ENCODE data around the gene RALGPS1.

DNA sequence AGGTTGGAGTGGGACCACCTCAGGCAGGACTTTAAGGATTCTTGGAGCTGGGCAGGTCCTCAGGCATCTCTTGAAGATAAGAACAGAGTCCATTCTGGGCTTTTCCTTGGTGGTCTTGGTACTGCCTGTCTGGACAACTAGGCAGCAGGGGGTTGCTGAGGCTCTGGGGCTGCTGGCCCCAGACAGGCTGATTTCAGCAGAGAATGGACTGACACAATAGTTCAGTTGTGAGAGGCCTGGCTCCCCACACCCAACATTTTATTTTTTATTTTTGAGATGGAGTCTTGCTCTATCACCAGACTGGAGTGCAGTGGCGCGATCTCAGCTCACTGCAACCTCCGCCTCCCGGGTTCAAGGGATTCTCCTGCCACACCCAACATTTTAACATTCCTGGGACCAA lies 203.2 kb downstream of the RALGPS1 start:
- TF ChIP-seq, protein P1, sequence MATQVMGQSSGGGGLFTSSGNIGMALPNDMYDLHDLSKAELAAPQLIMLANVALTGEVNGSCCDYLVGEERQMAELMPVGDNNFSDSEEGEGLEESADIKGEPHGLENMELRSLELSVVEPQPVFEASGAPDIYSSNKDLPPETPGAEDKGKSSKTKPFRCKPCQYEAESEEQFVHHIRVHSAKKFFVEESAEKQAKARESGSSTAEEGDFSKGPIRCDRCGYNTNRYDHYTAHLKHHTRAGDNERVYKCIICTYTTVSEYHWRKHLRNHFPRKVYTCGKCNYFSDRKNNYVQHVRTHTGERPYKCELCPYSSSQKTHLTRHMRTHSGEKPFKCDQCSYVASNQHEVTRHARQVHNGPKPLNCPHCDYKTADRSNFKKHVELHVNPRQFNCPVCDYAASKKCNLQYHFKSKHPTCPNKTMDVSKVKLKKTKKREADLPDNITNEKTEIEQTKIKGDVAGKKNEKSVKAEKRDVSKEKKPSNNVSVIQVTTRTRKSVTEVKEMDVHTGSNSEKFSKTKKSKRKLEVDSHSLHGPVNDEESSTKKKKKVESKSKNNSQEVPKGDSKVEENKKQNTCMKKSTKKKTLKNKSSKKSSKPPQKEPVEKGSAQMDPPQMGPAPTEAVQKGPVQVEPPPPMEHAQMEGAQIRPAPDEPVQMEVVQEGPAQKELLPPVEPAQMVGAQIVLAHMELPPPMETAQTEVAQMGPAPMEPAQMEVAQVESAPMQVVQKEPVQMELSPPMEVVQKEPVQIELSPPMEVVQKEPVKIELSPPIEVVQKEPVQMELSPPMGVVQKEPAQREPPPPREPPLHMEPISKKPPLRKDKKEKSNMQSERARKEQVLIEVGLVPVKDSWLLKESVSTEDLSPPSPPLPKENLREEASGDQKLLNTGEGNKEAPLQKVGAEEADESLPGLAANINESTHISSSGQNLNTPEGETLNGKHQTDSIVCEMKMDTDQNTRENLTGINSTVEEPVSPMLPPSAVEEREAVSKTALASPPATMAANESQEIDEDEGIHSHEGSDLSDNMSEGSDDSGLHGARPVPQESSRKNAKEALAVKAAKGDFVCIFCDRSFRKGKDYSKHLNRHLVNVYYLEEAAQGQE (tag by site-specific recombination; IDR thresholded peaks at IDR 0.05): no peak
- TF ChIP-seq REPIN1 (tag by site-specific recombination; IDR thresholded peaks at IDR 0.05; ENCODE audit: low read depth): no peak
- TF ChIP-seq, protein P2, sequence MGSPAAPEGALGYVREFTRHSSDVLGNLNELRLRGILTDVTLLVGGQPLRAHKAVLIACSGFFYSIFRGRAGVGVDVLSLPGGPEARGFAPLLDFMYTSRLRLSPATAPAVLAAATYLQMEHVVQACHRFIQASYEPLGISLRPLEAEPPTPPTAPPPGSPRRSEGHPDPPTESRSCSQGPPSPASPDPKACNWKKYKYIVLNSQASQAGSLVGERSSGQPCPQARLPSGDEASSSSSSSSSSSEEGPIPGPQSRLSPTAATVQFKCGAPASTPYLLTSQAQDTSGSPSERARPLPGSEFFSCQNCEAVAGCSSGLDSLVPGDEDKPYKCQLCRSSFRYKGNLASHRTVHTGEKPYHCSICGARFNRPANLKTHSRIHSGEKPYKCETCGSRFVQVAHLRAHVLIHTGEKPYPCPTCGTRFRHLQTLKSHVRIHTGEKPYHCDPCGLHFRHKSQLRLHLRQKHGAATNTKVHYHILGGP (tag by site-specific recombination; IDR thresholded peaks at IDR 0.05): no peak
- no peak for TF ChIP-seq KLF16 (tag by site-specific recombination; IDR thresholded peaks at IDR 0.05)
- no peak for TF ChIP-seq ZNF121 (tag by site-specific recombination; IDR thresholded peaks at IDR 0.05)
- no peak for TF ChIP-seq KLF7 (tag by site-specific recombination; IDR thresholded peaks at IDR 0.05; ENCODE audit: borderline replicate concordance)
- TF ChIP-seq ZNF2 (tag by site-specific recombination; IDR thresholded peaks at IDR 0.05): no peak
- no peak for TF ChIP-seq SP2 (tag by site-specific recombination; IDR thresholded peaks at IDR 0.05)
- no peak for TF ChIP-seq HOXA7 (CRISPR knock-in tag; IDR thresholded peaks at IDR 0.05; ENCODE audit: borderline replicate concordance)
- TF ChIP-seq ZNF560 (tag by site-specific recombination; IDR thresholded peaks at IDR 0.05; ENCODE audit: borderline replicate concordance): no peak
- TF ChIP-seq, protein P3, sequence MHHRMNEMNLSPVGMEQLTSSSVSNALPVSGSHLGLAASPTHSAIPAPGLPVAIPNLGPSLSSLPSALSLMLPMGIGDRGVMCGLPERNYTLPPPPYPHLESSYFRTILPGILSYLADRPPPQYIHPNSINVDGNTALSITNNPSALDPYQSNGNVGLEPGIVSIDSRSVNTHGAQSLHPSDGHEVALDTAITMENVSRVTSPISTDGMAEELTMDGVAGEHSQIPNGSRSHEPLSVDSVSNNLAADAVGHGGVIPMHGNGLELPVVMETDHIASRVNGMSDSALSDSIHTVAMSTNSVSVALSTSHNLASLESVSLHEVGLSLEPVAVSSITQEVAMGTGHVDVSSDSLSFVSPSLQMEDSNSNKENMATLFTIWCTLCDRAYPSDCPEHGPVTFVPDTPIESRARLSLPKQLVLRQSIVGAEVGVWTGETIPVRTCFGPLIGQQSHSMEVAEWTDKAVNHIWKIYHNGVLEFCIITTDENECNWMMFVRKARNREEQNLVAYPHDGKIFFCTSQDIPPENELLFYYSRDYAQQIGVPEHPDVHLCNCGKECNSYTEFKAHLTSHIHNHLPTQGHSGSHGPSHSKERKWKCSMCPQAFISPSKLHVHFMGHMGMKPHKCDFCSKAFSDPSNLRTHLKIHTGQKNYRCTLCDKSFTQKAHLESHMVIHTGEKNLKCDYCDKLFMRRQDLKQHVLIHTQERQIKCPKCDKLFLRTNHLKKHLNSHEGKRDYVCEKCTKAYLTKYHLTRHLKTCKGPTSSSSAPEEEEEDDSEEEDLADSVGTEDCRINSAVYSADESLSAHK (tag by site-specific recombination; IDR thresholded peaks at IDR 0.05): no peak
- TF ChIP-seq ZNF501 (tag by site-specific recombination; IDR thresholded peaks at IDR 0.05): no peak
